GM04503 (cell line): Measurements from ENCODE around the gene RMRP.
"Not testable (repeated sequence)": the region's sequence is repeated elsewhere in the genome, so short reads cannot be mapped to it uniquely, and the experiment has no call there.

ENCODE experiments used
- DNase-seq: peaks from one replicate; pipeline ENCODE4 v3.0.0-alpha.2; 2012; ENCODE audit warnings: low read depth

The RMRP gene

DNA sequence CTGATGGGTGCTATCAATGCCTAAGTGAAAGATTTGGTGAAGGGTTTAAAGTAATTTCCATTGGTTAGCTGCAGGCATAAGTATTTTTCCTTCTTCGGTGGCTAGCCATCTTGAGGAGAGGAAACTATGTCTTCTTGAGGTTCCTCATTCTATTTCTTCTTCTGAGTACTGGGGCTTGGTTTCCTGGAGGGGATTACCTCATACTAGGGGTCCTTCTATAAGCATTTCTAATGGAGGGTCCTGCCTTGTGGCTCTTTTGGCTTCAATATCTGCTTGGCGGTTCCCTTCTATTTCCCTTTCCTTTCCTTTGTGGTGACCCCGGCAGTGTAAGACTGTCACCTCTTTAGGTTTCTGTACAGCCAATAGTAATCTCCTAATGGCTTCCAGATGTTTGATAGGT is 16.3 kb downstream of the RMRP start:
- not testable (repeated sequence) for DNase-seq

DNA sequence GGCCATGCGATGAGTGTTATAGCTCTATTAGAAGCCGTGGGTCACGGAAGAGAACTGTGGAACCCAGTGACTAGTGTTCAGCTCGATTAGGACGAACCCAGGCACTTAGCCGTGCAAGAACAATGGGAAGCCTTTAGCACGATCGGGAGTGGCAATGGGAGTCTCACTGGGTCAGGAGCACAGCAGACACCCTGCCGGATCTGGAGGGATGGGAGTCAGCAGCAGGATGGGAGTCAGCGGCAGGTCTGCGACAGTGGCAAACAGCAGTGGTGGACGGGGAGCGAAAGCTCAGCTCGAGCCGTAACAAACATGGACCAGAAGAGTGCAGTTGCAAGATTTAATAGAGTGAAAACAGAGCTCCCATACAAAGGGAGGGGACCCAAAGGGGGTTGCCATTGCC is 17.4 kb downstream of the RMRP start:
- DNase-seq, result not testable (repeated sequence)

DNA sequence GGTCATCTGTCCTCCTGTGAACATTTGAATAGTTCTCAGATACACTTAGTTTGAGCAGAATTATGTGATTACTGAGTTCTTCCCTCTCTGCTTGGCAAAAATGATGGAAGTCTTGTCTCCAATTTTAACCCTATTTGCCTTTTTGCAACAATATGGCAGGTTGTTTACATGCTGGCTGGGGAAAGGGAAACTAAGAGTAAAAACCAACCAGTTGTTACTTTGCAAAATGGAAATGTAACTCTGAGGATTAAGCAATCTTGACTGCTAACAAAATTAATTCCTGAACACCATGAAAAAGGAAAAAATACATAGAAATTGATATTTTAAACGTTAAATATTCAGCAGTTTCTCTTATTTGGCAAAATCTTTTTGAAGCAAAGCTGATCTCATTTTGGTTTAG is 18.2 kb downstream of the RMRP start:
- no peak for DNase-seq

DNA sequence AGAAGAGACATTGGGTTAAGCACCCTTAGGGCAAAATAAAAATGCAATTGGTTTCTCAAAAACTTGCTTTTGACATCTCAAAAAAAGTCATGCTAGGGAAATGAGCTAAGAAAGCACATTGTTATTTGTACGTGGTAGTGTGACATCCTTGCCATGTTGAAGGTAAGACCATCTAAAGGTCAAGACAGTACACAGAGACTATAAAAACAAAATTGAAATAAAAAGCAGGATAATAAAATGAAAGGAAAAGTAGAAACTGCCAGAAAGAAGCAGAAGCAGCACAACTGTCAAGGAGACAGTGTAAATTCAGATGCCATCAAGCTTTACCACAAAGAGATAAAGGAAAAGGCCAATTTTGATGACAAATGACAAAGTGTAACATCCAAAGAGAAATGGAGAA is 18.6 kb downstream of the RMRP start:
- not testable (repeated sequence) for DNase-seq

DNA sequence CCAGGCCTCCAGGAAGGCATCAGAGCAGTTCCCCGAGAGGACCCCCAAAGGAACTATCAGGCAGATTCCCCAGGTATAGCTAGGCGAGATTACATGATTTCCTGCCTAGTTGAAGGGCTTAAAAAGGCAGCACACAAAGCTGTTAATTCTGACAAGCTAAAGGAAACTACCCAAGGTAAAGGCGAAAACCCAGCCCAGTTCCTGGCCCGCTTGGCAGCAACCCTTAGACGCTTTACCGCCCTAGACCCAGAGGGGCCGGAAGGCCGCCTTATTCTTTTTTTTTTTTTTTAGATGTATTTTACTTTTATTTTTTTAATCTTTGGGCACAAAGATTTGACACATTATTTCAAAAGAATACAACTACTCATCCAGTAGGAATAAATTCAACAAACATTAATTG is 19.1 kb downstream of the RMRP start:
- DNase-seq, result not testable (repeated sequence)

DNA sequence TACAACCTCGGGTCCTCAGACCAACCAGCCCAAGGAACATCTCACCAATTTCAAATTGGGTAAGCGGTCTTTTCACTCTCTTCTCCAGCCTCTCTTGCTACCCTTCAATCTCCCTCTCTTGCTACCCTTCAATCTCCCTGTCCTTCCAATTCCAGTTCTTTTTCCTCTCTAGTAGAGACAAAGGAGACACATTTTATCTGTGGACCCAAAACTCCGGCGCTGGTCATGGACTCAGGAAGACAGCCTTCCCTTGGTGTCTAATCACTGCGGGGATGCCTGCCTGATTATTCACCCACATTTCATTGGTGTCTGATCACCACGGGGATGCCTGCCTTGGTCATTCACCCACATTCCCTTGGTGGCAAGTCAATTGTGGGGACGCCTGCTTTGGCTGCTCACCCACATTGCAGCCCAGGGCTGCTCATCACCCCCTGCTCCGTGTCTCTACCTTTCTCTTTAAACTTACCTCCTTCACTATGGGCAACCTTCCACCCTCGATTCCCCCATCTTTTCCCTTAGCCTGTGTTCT is 20.3 kb downstream of the RMRP start:
- DNase-seq, result not testable (repeated sequence)

DNA sequence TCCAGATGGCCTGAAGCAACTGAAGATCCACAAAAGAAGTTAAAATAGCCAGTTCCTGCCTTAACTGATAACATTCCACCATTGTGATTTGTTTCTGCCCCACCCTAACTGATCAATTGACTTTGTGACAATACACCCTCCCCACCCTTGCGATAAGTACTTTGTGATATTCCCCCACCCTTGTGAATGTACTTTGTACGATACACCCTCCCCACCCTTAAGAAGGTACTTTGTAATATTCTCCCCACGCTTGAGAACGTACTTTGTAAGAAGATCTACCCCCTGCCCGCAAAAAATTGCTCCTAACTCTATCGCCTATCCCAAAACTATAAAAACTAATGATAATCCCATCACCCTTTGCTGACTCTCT is 21.0 kb downstream of the RMRP start:
- DNase-seq, result not testable (repeated sequence)

DNA sequence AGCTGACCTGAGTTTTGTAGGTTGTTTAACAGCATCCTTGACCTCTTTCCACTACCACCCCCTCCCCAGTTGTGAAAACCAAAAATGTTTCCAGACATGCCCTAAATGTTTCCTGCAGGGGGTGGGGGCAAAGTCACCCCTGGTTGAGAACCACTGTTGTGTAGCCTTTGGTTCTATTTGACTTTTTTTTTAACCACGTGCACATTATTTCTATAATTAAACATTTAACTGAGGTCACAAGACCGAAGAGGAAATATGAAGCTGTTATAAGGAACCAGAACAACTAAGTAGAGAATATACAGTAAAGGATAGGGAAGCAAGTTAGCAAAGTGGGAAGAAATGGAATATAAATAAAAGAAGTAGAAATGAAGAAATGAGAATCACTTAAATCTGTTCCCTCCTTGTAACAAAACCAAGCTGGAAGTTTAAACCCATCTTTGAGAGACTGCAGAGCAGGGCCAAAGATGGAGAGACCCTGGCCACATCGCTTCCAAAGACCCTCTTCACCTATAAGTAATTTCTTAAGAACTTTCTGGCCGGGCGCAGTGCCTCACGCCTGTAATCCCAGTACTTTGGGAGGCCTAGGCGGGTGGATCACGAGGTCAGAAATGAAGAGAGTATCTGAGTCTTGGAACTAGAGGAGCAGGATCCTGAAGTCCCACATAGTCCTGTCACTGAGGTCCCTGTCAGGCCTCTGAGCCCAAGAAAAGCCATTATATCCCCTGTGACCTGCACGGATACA is 21.5 kb downstream of the RMRP start:
- no peak for DNase-seq

DNA sequence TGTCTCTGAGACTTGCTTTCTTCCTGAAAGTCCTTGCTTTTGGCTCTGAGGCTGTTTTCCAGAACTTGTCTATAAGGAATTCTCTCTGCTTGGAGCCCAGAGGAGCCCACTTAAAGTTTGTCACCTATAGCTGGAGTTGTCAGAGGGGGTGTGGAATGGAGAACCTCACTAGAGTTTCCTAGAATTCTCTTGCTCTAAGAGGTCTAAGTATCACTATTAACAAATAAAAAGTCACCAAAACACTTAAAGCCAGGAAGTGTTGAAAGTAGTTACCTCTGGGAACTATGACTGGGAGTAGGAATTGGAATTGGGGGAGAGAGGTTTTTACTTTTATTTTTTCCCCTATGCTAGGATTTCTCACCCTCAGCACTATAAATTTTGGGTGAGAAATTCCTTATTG is 22.1 kb downstream of the RMRP start:
- DNase-seq, result no peak

DNA sequence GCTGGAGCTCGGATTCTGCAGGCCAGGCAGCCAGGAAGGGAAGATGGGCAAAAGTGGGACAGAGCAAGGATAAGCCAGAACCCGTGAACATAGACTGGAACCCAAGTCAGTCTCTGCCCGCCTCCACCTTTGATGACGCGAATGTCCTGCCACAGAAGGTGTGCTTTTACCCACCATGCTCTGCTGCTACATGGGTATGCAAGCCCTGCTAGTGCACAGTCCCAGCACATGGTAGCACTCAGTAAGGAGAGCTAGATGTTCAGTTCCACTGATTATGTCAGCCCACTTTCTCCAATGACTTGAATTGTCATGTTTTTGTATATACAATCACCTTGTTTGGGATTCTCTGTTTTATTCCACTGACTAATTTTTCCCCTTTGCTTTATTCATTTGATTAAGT is 28.2 kb downstream of the RMRP start:
- no peak for DNase-seq

DNA sequence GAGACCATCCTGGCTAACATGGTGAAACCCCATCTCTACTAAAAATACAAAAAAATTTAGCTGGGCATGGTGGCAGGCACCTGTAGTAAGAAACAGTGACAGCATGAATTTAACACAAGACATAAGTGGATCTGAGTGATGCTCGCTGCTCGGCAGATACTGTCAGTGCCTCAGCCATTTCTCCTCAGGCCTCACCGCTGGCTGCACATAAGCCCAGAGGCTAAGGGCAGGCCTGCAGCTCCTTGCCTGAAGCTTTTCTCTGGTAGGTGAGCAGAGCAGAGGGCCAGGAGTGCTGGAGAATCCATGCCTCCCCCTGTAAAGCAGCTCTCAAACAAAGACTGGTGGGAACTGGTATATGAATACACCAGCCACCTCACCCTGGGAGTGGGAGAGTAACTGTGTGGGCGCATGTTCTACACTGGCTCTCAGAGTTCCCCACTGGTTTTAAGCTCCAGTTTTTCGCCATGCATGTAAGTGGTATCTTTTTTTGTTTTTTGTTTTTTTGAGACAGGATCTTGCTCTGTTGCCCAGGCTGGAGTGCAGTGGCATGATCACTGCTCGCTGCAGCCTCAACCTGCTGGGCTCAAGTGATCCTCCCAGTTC is 29.3 kb downstream of the RMRP start:
- no peak for DNase-seq

DNA sequence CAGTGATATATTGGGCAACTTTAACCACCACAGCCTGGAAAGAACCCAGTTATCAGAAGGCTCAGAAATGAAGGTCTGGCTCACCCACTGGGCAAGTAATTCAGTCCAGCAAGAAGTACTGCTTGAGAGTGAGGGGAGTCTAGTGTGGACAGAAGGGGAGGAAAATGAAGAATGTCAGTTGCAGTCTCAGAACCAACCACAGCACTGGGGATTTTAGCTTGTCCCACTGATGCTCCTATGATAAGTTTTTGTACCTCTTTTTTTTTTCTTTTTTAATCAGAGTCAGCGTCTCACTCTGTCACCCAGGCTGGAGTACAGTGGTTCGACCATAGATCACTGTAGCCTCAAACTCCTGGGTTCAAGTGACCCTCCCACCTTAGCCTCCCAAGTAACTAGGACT is 30.2 kb downstream of the RMRP start:
- DNase-seq, result no peak

DNA sequence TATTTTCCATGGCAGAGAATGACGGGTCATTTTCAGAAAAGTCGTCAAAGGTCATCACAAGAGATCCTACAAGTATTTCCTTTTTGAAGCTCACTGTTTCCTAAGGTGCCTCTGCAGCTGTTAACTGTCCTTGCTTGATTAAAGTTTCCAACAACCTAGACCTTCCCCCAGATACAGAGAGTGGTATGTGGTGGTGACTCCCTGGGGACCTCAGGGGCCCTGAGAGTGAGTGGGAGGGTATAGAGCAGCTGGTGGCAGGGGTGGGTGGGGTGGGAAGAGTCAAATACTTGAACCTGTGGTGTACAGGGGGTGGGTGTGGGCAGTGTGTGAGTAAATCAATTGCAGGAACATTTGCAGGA is 38.0 kb downstream of the RMRP start:
- no peak for DNase-seq

DNA sequence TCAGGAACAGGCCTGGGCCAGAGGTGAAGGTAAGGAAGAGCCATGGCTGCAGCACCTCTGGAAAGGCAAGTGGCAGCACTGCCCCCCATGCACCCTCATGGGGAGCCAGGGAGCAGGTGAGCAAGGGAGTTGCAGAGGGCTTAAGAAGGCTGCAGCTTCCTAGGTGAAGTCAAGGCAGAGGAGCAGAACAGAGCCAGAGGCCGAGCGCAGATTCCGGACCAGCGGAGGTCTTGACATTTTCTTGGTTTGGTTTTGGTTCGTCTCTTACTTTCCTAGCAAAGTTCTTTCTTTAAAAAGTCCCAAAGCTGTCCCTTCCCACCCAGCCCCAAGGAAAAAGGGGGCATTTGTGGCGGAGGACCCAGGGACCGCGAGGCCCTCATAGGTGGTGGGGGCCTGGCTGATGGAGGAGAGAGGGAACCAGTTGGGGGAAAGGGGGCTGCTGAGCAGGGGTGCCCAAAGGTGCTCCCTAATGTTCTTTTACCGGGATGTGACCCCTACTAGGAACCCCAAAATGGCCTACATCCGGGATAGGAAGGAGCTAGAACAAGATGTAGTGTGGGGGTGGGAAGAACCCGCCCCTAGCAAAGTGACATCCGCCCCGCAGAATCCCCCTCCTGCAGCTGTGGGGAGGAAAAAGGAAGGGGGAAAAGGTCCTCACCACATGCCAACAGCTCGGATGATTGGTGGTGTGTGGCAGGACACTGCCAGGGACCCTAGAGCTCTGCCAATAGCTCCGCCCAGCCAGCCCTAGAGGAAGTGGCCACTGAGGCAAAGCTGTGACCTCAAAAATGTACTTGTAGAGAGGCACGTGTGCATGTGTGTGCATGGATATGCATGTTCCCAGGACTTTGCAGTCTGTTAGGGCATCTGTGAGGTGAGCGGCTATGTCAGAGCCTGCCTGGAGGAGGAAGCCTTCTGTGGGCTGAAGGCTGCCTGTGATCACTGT is 38.7 kb downstream of the RMRP start:
- DNase-seq, result no peak

DNA sequence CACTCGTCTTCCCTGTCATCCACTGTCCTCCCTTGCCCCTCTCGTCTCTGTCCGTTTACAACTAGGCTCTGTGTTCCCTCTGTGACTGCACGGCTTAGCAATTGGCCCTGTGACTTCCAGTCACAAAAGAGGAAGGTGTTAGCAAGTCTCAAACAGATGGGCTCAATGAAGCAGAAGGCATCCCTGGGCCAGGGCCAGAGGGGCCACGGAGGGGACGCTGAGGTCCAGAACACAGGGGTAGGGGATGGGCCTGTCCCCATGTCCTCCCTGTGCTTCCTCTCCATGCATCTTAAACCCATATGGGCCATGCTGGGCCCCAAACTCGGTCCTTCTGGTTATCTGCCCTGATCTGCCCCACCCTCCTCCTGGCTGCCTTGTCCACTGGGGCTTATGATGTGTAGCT is 39.5 kb downstream of the RMRP start, which contains the start of gene CD72:
CD72 (minus strand) TSS at position 89 of the 403 bp plus-strand sequence. CDS start 110 bp downstream, outside the sequence.
- DNase-seq, result no peak

DNA sequence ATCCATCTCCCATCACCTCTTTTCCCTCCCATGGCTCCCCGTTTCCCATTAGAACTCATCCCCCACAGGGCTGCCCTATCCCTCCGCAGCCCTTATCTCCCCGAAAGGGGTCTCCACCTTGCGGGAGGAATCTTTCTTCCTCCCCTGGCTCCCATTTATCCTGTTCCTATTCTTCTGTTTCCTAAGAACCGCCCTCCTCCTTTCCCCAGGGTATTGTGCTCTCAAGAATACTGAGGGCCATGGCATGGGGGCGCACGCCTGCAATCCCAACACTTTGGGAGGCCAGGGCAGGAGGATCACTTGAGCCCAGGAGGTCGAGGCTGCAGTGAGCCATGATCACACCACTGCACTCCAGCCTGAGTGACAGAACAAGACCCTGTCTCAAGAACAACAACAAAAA is 40.3 kb downstream of the RMRP start:
- DNase-seq, result no peak

DNA sequence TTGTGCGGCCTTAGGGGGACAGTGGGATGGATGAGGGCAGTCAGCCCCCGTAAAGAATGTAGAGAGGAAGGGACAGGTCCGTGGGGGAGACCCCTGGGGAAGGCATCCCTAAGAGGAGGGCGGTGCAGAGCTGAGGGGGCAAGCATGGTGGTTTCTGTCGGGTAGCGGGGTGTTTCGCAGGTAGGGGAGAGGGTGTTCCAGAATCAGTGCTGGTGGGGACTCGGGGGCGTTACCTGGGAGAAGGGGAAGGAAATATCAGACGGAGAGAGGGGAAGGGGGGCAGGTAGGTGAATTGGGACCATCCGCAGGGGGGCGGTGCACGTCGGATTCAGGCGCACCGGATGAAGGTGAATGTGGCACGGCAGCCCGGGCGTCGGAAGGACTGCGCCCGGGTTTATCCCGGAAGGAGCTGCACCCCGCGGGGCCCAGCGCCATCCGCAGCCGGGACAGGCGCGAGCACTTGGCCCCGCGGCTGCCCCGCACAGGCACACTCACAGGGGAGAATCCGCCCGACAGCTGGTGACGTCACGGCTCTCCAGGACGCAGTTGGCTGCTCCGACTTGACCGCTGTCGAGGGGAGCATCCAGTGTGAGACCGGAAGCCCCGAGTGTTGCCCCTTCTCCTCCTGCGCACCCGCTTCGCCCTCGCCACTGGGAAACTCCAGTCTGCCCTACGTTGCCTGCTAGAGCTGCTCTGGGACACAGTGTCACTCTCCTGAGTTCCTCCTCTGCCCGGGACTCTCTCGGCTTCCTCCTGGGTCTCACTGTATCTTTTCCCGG is 40.9 kb downstream of the RMRP start:
- DNase-seq, result no peak

DNA sequence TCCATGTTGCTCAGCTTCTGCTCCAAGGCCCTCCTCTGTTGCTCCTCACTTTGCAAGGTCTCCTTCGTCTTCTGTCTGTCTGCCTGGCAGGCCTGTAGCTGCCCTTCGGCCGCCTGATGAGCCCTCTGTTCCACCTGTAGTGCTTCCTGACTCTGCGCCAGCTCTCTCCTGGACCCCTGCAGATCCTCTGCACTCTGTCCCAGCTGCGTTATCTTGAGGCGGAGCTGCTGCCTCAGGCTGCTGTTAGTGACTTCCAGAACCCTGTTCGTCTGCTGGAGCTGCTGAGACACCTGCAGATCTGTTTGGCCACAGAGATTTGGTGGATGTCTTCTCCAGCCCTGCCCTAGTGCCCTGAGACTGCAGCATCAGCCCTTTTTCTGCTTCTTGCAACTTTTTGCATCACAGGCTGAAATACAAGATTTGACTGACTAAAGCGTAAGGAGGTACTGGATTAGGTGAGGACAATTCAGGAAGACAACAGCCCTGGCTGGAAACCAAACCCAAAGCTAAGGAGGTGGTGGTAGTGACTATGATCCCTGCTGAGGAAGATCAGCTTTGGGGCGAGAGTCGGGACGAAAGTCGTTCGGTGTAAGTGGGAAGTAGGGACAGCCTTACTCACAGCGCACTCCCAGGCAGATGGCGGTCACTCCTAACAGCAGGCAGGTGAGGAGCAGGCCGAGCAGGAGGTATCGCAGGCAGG is 41.7 kb downstream of the RMRP start:
- DNase-seq, result no peak

DNA sequence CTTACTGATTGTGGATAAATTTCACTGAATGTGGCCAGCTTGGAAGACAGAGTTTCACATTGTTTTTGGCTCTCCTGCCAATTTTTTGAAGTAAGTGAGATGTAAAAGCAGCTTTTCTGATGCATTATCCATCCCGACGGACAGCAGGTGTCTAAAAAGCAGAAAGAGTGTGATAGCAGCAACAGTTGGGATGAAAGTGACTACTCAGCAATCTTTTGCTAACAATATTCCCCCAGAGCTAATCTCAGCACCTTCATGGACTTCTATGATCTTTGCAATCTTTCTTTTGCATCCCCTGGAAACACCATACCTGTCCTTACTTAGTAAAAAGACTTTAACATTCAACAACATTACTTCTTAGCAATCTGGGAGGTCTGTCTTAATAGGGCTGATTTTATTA is 45.0 kb downstream of the RMRP start:
- no peak for DNase-seq

DNA sequence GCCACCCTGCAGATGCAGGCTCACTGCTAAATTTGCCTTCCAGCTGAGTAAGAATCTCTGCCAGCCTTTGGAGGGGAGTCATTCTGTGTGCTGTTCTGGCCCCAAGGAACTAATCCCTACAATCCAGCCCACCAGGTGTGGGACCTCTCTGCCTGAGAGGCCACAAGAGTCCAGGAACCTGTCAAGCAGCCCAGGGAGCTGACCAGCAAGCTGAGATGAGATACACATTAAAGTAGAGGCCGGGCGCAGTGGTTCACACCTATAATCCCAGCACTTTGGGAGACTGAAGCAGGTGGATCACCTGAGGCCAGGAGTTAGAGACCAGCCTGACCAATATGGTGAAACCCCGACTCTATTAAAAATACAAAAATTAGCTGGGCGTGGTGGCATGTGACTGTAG is 45.8 kb downstream of the RMRP start:
- DNase-seq, result not testable (repeated sequence)

DNA sequence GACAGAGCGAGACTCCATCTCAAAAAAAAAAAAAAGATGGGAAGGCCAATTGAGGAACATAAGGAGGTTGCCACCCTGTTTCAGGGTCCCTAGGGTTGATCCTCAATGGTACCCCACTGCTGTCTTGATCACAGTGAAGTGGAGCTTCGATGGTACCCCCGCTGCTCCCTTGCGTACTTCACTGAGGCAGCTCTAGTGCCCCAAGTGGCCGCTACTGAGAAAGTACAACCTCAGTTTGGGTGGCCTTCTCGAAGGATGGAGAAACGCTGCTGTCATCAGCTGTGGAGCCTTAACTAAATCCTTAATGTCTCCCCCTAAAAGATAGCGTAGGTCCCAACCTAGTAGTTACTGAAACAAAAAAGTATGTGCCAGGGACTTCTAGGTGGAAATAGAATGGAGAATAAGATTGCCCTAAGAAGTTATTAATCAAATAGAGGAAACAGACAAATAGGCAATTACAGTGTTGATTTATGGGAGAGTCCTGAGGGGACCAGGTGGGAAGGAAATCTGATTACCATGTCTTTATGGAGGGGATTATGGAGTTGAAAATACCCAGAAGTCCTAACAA is 46.5 kb downstream of the RMRP start:
- DNase-seq, result no peak
